Thyroid gland (tissue), 4 donors: ENCODE results near the gene ABHD2.

Source experiments
- POLR2A ChIP-seq, 2 donors: fragments of 450-650 bp; IDR thresholded peaks; one replicate each; pipeline ENCODE4 v1.6.1; 2017; ENCODE audit warnings: antibody characterized with exemption in 2 of 2, mild to moderate bottlenecking in 2 of 2, moderate library complexity in 1 of 2
- TF ChIP-seq, protein P1 (sequence below), 6 experiments: fragments of 200-600 bp in 3 of 6; fragments of 450-650 bp in 3 of 6; sonication (generic) in 3 of 6; IDR thresholded peaks; one replicate each; pipeline ENCODE4 v1.5.1; 2016 to 2019; ENCODE audit warnings: antibody characterized with exemption in 6 of 6, mild to moderate bottlenecking in 2 of 6, inconsistent platforms in 1 of 6, moderate library complexity in 1 of 6

- TF ChIP-seq, protein P1, sequence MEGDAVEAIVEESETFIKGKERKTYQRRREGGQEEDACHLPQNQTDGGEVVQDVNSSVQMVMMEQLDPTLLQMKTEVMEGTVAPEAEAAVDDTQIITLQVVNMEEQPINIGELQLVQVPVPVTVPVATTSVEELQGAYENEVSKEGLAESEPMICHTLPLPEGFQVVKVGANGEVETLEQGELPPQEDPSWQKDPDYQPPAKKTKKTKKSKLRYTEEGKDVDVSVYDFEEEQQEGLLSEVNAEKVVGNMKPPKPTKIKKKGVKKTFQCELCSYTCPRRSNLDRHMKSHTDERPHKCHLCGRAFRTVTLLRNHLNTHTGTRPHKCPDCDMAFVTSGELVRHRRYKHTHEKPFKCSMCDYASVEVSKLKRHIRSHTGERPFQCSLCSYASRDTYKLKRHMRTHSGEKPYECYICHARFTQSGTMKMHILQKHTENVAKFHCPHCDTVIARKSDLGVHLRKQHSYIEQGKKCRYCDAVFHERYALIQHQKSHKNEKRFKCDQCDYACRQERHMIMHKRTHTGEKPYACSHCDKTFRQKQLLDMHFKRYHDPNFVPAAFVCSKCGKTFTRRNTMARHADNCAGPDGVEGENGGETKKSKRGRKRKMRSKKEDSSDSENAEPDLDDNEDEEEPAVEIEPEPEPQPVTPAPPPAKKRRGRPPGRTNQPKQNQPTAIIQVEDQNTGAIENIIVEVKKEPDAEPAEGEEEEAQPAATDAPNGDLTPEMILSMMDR (IDR thresholded peaks at IDR 0.05), result no peak
- TF ChIP-seq POLR2A (IDR thresholded peaks at IDR 0.05), result no peak
Measured at GRCh38 chr15:89098281-89098680, 10.0 kb downstream of the ABHD2 start.
